GM12874 (cell line): ENCODE data around the gene GPR183.

Experiments used
- CTCF ChIP-seq: IDR thresholded peaks from 2 replicates; pipeline ENCODE4 v1.5.1; 2011; ENCODE audit warnings: low read depth, mild to moderate bottlenecking, control low read depth, low read length, moderate library complexity; ENCODE audit not compliant: insufficient read depth

Gene GPR183

GRCh38 chr13:99302637-99303505 is 4.3 kb downstream of the GPR183 start:
- no peak for TF ChIP-seq CTCF

GRCh38 chr13:99301913-99302636 is 5.1 kb downstream of the GPR183 start:
- no peak for TF ChIP-seq CTCF

- no peak for TF ChIP-seq CTCF
Observed at GRCh38 chr13:99301056-99301838, 6.0 kb downstream of the GPR183 start.

GRCh38 chr13:99299920-99300341 is 7.3 kb downstream of the GPR183 start:
- no peak for TF ChIP-seq CTCF

GRCh38 chr13:99299256-99299919 is 7.8 kb downstream of the GPR183 start:
- no peak for TF ChIP-seq CTCF

- TF ChIP-seq CTCF = no peak
Observed at GRCh38 chr13:99298056-99298455, 9.1 kb downstream of the GPR183 start.
